ENCODE data around the gene KANTR.

GRCh38 chrX:53133400-53133799, 39.5 kb downstream of the KANTR start:
- TF ChIP-seq, protein P1, sequence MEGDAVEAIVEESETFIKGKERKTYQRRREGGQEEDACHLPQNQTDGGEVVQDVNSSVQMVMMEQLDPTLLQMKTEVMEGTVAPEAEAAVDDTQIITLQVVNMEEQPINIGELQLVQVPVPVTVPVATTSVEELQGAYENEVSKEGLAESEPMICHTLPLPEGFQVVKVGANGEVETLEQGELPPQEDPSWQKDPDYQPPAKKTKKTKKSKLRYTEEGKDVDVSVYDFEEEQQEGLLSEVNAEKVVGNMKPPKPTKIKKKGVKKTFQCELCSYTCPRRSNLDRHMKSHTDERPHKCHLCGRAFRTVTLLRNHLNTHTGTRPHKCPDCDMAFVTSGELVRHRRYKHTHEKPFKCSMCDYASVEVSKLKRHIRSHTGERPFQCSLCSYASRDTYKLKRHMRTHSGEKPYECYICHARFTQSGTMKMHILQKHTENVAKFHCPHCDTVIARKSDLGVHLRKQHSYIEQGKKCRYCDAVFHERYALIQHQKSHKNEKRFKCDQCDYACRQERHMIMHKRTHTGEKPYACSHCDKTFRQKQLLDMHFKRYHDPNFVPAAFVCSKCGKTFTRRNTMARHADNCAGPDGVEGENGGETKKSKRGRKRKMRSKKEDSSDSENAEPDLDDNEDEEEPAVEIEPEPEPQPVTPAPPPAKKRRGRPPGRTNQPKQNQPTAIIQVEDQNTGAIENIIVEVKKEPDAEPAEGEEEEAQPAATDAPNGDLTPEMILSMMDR (IDR thresholded peaks at IDR 0.05), result no peak
- no peak for TF ChIP-seq POLR2A (IDR thresholded peaks at IDR 0.05)

Data from right lobe of liver (tissue), 4 donors.